Epithelial cell of proximal tubule (primary cell): Measurements from ENCODE around the gene SCN4B. TPM values are rescaled to one million over a fixed set of nuclear protein-coding genes. Genes with fewer than 3 reads are reported as not detected.

Experiments used
- DNase-seq: peaks from one replicate; pipeline ENCODE4 v3.0.0-alpha.2; 2011; ENCODE audit warnings: low read depth
- H3K4me3 ChIP-seq: 2 replicates; pipeline ENCODE4 v1.5.1; 2011; ENCODE audit warnings: low read depth, mild to moderate bottlenecking, low read length
- CTCF ChIP-seq: conservative IDR thresholded peaks from 2 replicates; pipeline ENCODE4 v1.5.1; 2012; ENCODE audit warnings: low read depth, mild to moderate bottlenecking, low read length
- total RNA-seq: library from RNA; depleted of rRNA; stranded (reverse); fragments of >200 nt; gene quantifications from 2 replicates; pipeline ENCODE4 v1.2.3, GENCODE V29; 2015

Gene SCN4B
- total RNA-seq, 1 donor from 2014 or later, result under 0.01 TPM

GRCh38 chr11:118128310-118128709 is 24.3 kb downstream of the SCN4B start:
- no peak for DNase-seq
- TF ChIP-seq CTCF, result no peak

GRCh38 chr11:118126082-118126838 is 26.4 kb downstream of the SCN4B start:
- no peak overlapping the region for H3K4me3 ChIP-seq
- no peak for TF ChIP-seq CTCF
- DNase-seq, result no peak

More at GRCh38 chr11:118128310-118128709, 24.3 kb downstream of the SCN4B start:
- no peak overlapping the region for H3K4me3 ChIP-seq

GRCh38 chr11:118124929-118125535 is 27.6 kb downstream of the SCN4B start:
- no peak overlapping the region for H3K4me3 ChIP-seq
- DNase-seq, result no peak
- TF ChIP-seq CTCF, result no peak

- no peak for DNase-seq
- H3K4me3 ChIP-seq, result no peak overlapping the region
- TF ChIP-seq CTCF, result no peak
These were observed 31.8 kb downstream of the SCN4B start for GRCh38 chr11:118120793-118121192.

- DNase-seq, result no peak
- TF ChIP-seq CTCF, result no peak
- no peak overlapping the region for H3K4me3 ChIP-seq
These were observed 34.6 kb downstream of the SCN4B start for GRCh38 chr11:118117790-118118601.

- TF ChIP-seq CTCF, result no peak
- no peak overlapping the region for H3K4me3 ChIP-seq
- DNase-seq, result no peak
These were observed 37.6 kb downstream of the SCN4B start for GRCh38 chr11:118115048-118115447.
